Adrenal gland (tissue), 19 donors: ENCODE results near the gene GK. TPM values are rescaled to one million over a fixed set of nuclear protein-coding genes. Genes with fewer than 3 reads are reported as not detected.

Experiments
- DNase-seq, 7 donors: peaks; one replicate each; pipeline ENCODE4 v3.0.0-alpha.2; 2019 to 2020
- H3K27ac ChIP-seq, 5 donors: fragments of 200-600 bp; sonication (generic) in 4 of 5; 1 replicate in 3 of 5; 2 replicates in 2 of 5; pipeline versions ENCODE4 v1.5.1 to v1.8.0; 2016 to 2020; ENCODE audit warnings: mild to moderate bottlenecking in 1 of 5
- H3K27me3 ChIP-seq: fragments of 200-600 bp; 2 replicates; pipeline ENCODE4 v1.8.0; 2021
- H3K36me3 ChIP-seq, 2 donors: fragments of 200-600 bp; replicated peaks in 1 of 2; 1 replicate in 1 of 2; 2 replicates in 1 of 2; pipeline versions ENCODE4 v1.5.1 to v1.8.0; 2018 to 2022
- H3K4me1 ChIP-seq, 2 donors: fragments of 200-600 bp; replicated peaks in 1 of 2; 1 replicate in 1 of 2; 2 replicates in 1 of 2; pipeline versions ENCODE4 v1.5.1 to v1.8.0; 2018 to 2021
- H3K4me3 ChIP-seq, 4 donors: fragments of 200-600 bp; sonication (generic) in 3 of 4; one replicate each; pipeline ENCODE4 v1.5.1; 2016 to 2018
- H3K9me3 ChIP-seq, 3 donors: fragments of 200-600 bp; sonication (generic) in 1 of 3; replicated peaks in 1 of 3; 1 replicate in 2 of 3; 2 replicates in 1 of 3; pipeline versions ENCODE4 v1.5.1 to v1.8.0; 2016 to 2021
- POLR2A ChIP-seq, 2 donors: fragments of 450-650 bp; IDR thresholded peaks; one replicate each; pipeline ENCODE4 v1.6.1; 2017; ENCODE audit warnings: antibody characterized with exemption in 2 of 2, mild to moderate bottlenecking in 2 of 2, moderate library complexity in 1 of 2
- WGBS, 4 donors: extraction: QIAGEN DNeasy Blood & Tissue Kit in 2 of 4; methylation state at CpG; one replicate each; pipeline versions ENCODE4 v1.1.5 to v1.1.7; 2013 to 2017; 5-methylcytosine and 5-hydroxymethylcytosine counted together
- intact Hi-C, 2 donors: fragments of 100-400 bp; cut with DNase I; formaldehyde crosslinking; loops; one replicate each; pipeline versions ENCODE4 v1.14.1 to v1.15.0; 2022 to 2023
- long read RNA-seq, 10 donors: library from polyadenylated mRNA in 3 of 10; unstranded in 2 of 10; stranded (forward) in 1 of 10; transcript quantifications; one replicate each; pipeline ENCODE4 v2.0.0 and lab custom pipeline, GENCODE V29; 2021 to 2026
- polyA plus RNA-seq, 3 donors: library from polyadenylated mRNA; stranded (reverse); fragments of 200-250 nt in 2 of 3; fragments of 350-450 nt in 1 of 3; fragmentation: Illumina TruSeq in 1 of 3; extraction: RNeasy Lipid Tissue Mini Kit (QIAGEN cat#74804) in 1 of 3; gene quantifications; one replicate each; pipeline ENCODE4 v1.2.3, GENCODE V29; 2013 to 2014
- total RNA-seq, 9 donors: library from RNA; depleted of rRNA in 4 of 9; stranded (reverse); fragments of >200 nt in 4 of 9; fragments of 120-200 nt in 1 of 9; fragmentation: NEBNext Ultra II Directional in 1 of 9; extraction: Animal tissue kit (Norgen Biotek cat#: 25700) in 1 of 9; gene quantifications; one replicate each; pipeline versions ENCODE4 v1.1.0 to v1.2.4, GENCODE V29; 2013 to 2023
- TF ChIP-seq, protein P1 (sequence below), 6 experiments: fragments of 450-650 bp in 4 of 6; fragments of 200-600 bp in 2 of 6; sonication (generic) in 1 of 6; IDR thresholded peaks; 1 replicate in 5 of 6; 2 replicates in 1 of 6; pipeline versions ENCODE4 v1.5.1 to v1.8.0; 2016 to 2021; ENCODE audit warnings: antibody characterized with exemption in 6 of 6, mild to moderate bottlenecking in 2 of 6, moderate library complexity in 1 of 6
- donor health status: healthy with polysubstance abuse.
- donor health status: Bipolar disorder and iron deficiency.
- donor health status: DM: yes; HTN: yes; CAD: no.
- donor health status: DM: no; HTN: no; CAD: no.
- donor health status: DM: no; HTN: no; CAD: no.
- donor health status: DM: yes; HTN: yes; CAD: no.

Gene GK
- 100 to 1,000 TPM in 1 of 9 donors, 10 to 100 TPM in 4, 1 to 10 TPM in 4; 6.1 to 169 (median 10.4) TPM for total RNA-seq
- polyA plus RNA-seq: 10 to 100 TPM in 1 of 3 donors, 1 to 10 TPM in 2; 6.2 to 83.7 (median 7.2) TPM
- long read RNA-seq, donor 1, transcript GK-204 (19 exons, 2,063 nt): major isoform, 17 of 25 reads
- long read RNA-seq, donor 1, partial matches to known transcripts: 6 of 25 reads
- long read RNA-seq, donor 1, other reads (novel, unspliced or antisense): 0 of 25 reads
- long read RNA-seq, donor 2, partial matches to known transcripts: 0 of 1 reads
- long read RNA-seq, donor 2, other reads (novel, unspliced or antisense): 0 of 1 reads
- long read RNA-seq, donor 3, transcript GK-204 (19 exons, 2,063 nt): major isoform, 17 of 81 reads
- long read RNA-seq, donor 3, partial matches to known transcripts: 62 of 81 reads
- long read RNA-seq, donor 3, other reads (novel, unspliced or antisense): 0 of 81 reads
- long read RNA-seq, donor 4, partial matches to known transcripts: 1 of 4 reads
- long read RNA-seq, donor 4, other reads (novel, unspliced or antisense): 0 of 4 reads
- long read RNA-seq, donor 5, transcript GK-204 (19 exons, 2,063 nt): major isoform, 22 of 26 reads
- long read RNA-seq, donor 5, partial matches to known transcripts: 1 of 26 reads
- long read RNA-seq, donor 5, other reads (novel, unspliced or antisense): 2 of 26 reads
- long read RNA-seq, donor 6, transcript GK-204 (19 exons, 2,063 nt): major isoform, 5 of 8 reads
- long read RNA-seq, donor 6, partial matches to known transcripts: 1 of 8 reads
- long read RNA-seq, donor 6, other reads (novel, unspliced or antisense): 2 of 8 reads
- long read RNA-seq, donor 7, transcript GK-204 (19 exons, 2,063 nt): major isoform, 8 of 17 reads
- long read RNA-seq, donor 7, partial matches to known transcripts: 6 of 17 reads
- long read RNA-seq, donor 7, other reads (novel, unspliced or antisense): 0 of 17 reads
- long read RNA-seq, donor 8, full-length matches to known transcripts: 18 of 26 reads
- long read RNA-seq, donor 8, partial matches to known transcripts: 8 of 26 reads
- long read RNA-seq, donor 8, other reads (novel, unspliced or antisense): 0 of 26 reads
- long read RNA-seq, donor 9, transcript GK-204 (19 exons, 2,063 nt): major isoform, 7 of 7 reads
- long read RNA-seq, donor 9, partial matches to known transcripts: 0 of 7 reads
- long read RNA-seq, donor 9, other reads (novel, unspliced or antisense): 0 of 7 reads
- long read RNA-seq, donor 10, transcript GK-204 (19 exons, 2,063 nt): major isoform, 16 of 46 reads
- long read RNA-seq, donor 10, partial matches to known transcripts: 28 of 46 reads
- long read RNA-seq, donor 10, other reads (novel, unspliced or antisense): 0 of 46 reads

DNA sequence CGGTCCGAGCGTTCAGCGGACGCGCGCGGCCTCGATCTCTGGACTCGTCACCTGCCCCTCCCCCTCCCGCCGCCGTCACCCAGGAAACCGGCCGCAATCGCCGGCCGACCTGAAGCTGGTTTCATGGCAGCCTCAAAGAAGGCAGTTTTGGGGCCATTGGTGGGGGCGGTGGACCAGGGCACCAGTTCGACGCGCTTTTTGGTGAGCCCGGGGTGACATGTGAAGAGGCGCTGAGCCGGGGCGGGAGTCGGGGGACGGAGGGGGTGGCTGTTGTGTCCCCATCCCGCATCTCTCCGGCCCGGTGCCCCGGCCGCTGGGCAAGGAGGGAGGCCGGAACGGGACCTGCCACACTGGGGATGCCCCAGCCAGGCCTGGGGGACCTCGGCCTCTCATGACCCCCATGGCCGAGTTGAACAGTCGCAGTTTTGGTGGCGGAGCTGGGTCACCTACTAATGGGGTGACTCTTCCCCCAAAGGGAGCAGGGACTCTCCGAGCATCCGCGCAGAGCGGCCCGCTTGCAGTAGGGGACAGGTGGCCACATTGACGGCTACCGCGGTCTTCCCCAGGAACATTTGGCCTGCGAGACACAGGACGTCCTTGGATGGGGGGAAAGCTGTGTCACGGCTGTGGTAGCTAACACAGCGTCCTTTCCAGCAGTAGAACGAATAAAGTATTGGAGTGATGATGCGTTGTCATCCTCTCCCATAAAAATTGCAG lies at the start of gene GK:
GK (plus strand) TSS at position 9 of the 717 bp plus-strand sequence; CDS start at position 124, 115 bp downstream.
- H3K36me3 ChIP-seq: no peaks in the 10 kb centered on the region
- DNase-seq: peak; percentile 39 to 69 (median 61)
- peak within 1 kb of the TSS in 3 of 4 donors; percentile 32 to 63 (median 33) for H3K4me3 ChIP-seq
- H3K27ac ChIP-seq: peak within 1 kb of the TSS; percentile 48 to 91 (median 83)
- intact Hi-C loops: no loop called here
- H3K9me3 ChIP-seq: no peaks in the 10 kb centered on the region
- H3K27me3 ChIP-seq: peaks cover 10% of the 10 kb centered on the region
- 0 to 38% (median 18%) methylated on average over 1 to 46 of the region's 53 CpGs for WGBS, 4 donors
- TF ChIP-seq POLR2A (IDR thresholded peaks at IDR 0.05): peak in 1 of 2 donors; percentile 16
- TF ChIP-seq, protein P1, sequence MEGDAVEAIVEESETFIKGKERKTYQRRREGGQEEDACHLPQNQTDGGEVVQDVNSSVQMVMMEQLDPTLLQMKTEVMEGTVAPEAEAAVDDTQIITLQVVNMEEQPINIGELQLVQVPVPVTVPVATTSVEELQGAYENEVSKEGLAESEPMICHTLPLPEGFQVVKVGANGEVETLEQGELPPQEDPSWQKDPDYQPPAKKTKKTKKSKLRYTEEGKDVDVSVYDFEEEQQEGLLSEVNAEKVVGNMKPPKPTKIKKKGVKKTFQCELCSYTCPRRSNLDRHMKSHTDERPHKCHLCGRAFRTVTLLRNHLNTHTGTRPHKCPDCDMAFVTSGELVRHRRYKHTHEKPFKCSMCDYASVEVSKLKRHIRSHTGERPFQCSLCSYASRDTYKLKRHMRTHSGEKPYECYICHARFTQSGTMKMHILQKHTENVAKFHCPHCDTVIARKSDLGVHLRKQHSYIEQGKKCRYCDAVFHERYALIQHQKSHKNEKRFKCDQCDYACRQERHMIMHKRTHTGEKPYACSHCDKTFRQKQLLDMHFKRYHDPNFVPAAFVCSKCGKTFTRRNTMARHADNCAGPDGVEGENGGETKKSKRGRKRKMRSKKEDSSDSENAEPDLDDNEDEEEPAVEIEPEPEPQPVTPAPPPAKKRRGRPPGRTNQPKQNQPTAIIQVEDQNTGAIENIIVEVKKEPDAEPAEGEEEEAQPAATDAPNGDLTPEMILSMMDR (IDR thresholded peaks at IDR 0.05): no peak
- H3K4me1 ChIP-seq: no peaks in the 10 kb centered on the region

DNA sequence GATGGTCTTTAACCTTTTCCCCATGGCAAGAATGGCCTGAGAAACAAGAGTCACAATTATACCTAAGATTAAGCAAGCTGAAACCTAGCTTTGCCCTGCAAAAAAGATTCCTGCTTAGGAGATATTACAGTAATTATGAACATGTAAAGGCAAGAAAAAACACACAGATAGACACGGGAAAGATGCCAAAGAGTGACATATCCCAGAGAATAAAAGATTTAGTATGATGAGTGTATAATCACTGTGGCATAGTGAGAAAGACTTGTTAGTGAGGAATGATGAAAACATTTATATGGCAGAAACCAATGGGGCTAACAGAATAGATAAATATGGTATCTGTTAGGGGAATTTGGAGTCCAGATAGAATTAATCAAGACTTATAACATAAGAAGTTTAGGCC lies 46.1 kb upstream of the GK start:
- Histone ChIP-seq H3K36me3 (no peaks in the 10 kb centered on the region), H3K4me3 (no peak overlapping the region), H3K4me1 (no peaks in the 10 kb centered on the region), H3K9me3 (no peaks in the 10 kb centered on the region), H3K27ac (no peak overlapping the region), H3K27me3 (no peaks in the 10 kb centered on the region)
- intact Hi-C loops: no loop called here
- TF ChIP-seq POLR2A (IDR thresholded peaks at IDR 0.05): no peak
- TF ChIP-seq, protein P1 (IDR thresholded peaks at IDR 0.05): no peak
- WGBS, 4 donors: 46 to 73% (median 52%) methylated on average over 1 of the region's 1 CpG
- no peak for DNase-seq

DNA sequence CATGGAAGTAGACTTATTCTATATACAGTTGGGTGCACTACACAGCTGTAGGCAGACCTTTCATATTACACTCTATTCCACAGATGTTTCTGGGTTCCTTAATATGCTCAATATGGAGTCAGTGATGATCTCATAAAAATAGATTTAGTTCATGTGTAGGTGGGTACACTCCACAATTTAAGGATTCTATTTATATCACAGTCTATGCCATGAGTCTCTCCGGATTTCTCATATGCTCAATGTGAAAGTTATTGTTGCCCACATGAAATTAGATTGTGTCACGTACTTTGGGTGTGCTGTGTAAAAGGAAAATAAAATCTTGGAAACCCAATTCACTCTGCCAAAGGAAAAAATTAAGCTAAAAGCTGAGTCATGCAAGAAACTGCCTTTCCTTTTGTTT lies 43.2 kb upstream of the GK start:
- 55 to 95% (median 73%) methylated on average over 2 of the region's 2 CpGs for WGBS, 4 donors
- Histone ChIP-seq H3K9me3 (no peaks in the 10 kb centered on the region), H3K27ac (no peak overlapping the region), H3K4me1 (no peaks in the 10 kb centered on the region), H3K27me3 (no peaks in the 10 kb centered on the region), H3K4me3 (no peak overlapping the region), H3K36me3 (no peaks in the 10 kb centered on the region)
- intact Hi-C loops: no loop called here
- DNase-seq: no peak
- TF ChIP-seq POLR2A (IDR thresholded peaks at IDR 0.05): no peak
- TF ChIP-seq, protein P1 (IDR thresholded peaks at IDR 0.05): no peak
